ENCODE data around the gene PSMB3.

DNA sequence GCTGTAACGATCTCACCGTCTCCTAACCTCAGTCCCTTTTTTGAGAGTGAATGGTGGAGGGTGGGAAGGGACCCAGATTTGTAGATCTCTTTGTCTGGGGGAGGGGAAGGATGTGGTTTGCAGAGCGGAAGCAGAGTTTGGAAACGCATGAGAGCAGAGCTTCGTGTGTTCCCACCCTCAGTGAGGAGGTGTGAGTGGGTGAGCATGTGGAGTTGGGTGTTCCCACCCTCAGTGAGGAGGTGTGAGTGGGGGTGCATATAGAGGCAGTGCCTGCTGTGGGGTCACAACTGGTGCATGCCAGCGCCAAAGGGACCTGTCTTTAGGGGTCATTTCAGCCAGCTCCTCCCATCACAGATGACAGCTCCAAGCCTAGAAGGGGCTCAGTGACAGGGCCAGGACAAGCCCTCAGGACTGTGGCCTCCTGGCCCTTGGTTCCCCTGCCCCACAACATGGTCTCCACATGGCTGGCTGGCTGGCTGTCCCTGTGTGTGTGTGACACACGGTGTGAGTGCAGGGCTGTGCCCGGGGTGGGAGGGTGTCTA is 24.2 kb upstream of the PSMB3 start:
- TF ChIP-seq, protein P1, sequence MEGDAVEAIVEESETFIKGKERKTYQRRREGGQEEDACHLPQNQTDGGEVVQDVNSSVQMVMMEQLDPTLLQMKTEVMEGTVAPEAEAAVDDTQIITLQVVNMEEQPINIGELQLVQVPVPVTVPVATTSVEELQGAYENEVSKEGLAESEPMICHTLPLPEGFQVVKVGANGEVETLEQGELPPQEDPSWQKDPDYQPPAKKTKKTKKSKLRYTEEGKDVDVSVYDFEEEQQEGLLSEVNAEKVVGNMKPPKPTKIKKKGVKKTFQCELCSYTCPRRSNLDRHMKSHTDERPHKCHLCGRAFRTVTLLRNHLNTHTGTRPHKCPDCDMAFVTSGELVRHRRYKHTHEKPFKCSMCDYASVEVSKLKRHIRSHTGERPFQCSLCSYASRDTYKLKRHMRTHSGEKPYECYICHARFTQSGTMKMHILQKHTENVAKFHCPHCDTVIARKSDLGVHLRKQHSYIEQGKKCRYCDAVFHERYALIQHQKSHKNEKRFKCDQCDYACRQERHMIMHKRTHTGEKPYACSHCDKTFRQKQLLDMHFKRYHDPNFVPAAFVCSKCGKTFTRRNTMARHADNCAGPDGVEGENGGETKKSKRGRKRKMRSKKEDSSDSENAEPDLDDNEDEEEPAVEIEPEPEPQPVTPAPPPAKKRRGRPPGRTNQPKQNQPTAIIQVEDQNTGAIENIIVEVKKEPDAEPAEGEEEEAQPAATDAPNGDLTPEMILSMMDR (IDR thresholded peaks at IDR 0.05; ENCODE audit: low read length) = no peak
- no peak for TF ChIP-seq EZH2 (IDR thresholded peaks at IDR 0.05; ENCODE audit: borderline replicate concordance, low read length)

Measured in OCI-LY1 (cell line).